Measurements from ENCODE around the gene ANKLE1.

ANKLE1 gene

GRCh38 chr19:17325133-17325532, 43.4 kb downstream of the ANKLE1 start:
- DNase-seq (ENCODE audit: extremely low read depth in 1 of 2, low read depth in 1 of 2): no peak

GRCh38 chr19:17325881-17326594, 44.3 kb downstream of the ANKLE1 start:
- DNase-seq (ENCODE audit: extremely low read depth in 1 of 2, low read depth in 1 of 2): no peak

GRCh38 chr19:17326595-17326966, 44.9 kb downstream of the ANKLE1 start:
- DNase-seq (ENCODE audit: extremely low read depth in 1 of 2, low read depth in 1 of 2): no peak

DNA sequence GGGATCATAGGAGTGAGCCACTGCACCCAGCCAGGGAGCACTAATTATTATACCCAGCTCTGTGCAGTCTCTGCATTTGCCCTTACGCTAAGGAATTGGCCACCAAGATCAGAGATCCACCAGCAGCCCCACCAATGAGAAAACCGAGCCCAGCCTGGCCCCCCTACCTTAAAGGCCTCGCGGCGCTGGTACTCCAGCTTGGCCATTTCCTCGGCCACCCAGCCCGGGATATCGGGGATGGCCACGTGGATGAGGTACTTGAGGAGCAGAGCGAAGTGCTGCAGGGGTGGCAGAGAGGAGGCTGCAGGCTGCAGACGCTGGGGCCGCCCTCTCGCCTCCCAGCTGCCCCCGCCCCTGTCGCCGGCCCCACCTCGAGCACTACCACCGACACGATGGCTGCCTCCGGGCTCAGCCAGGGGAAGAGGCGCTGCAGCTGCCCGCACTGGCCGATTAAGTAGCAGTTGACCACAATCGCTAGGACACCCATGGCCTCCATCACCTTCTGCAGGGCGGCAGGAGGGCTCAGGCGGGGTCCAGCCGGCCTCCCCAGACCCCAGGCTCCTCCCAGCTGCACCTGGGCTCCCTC, 45.5 kb downstream of the ANKLE1 start:
- no peak for DNase-seq (ENCODE audit: extremely low read depth in 1 of 2, low read depth in 1 of 2)

DNA sequence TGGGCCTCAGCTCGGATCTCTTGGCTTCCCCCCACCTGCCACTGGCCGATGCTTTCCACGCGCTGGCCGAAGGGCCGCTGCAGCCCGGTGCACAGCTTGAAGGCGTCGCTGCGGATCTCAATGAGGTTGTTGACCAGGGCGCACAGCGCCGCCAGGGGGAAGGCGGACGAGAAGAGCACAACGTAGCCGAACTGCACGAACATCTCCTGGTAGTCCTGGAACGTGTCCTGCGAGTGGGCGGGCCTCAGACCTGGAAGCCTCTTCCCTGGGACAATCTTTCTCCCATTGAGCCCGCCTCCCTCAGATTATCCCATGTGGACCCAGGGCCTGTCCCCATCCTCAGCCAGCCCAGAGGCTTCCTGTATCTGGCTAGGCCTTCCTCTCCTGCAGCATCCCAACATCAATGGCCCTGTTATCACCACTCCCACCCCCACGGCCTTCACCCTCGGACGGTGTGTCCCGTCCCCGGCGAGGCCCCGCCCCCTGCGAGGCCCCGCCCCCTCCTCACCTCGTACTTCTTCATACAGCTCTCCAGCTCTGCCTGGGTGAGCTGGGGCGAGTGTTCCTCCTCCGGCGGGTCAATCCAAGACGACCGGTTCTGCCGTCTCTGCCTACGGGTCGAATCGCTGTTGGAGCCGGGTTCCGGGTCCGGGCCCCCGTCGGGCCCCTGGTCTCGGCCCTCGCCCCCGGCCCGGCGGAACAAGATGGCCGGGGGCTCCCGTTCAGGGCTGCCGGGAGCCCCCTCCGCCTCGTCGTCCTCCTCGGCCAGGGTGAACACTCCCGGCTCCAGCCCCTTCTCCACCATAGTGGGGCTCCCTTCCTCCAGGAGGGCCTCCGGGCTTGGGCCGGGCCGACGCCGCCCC, 46.2 kb downstream of the ANKLE1 start:
- no peak for DNase-seq (ENCODE audit: extremely low read depth in 1 of 2, low read depth in 1 of 2)

GRCh38 chr19:17328517-17329365, 47.0 kb downstream of the ANKLE1 start:
- DNase-seq (ENCODE audit: extremely low read depth in 1 of 2, low read depth in 1 of 2): no peak

- DNase-seq (ENCODE audit: extremely low read depth in 1 of 2, low read depth in 1 of 2): no peak
These were observed 47.9 kb downstream of the ANKLE1 start for GRCh38 chr19:17329366-17330261.

DNA sequence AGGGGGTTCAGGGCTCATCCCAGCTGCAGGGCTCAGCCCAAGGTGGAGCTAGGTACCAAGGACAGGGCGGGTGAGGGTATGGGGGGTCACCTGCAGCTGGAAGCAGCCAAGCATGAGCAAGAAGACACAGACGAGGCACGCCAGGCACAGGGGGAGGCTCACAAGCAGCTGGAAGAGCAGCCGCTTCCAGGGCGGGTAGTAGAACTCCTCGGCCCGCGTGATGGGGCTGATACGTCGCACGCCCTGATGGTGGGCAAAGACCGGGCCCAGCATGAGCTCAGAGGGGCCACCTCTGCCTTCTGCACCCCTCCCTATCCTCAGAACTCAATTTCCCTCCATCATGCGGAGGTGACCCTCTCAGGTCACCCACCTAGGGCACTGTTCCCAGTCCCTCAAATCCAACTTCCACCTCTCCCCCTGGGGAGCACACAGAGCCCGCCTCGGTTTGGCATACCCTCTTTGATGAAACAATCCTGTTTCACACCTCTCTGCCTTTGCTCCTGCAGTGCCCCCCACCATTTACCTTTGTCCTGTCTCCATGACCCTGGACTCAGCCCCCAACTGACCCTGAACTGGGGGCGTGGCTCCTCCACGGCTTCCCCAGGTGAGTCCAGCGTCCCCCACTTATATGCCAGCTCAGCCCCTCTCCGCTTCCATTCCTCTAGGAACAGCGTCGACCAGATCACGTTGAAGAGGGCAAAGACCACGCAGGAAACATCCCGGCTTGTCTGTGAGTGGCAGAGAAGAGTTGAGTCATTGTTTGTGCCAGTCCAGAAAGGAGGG, 48.8 kb downstream of the ANKLE1 start:
- no peak for DNase-seq (ENCODE audit: extremely low read depth in 1 of 2, low read depth in 1 of 2)

DNA sequence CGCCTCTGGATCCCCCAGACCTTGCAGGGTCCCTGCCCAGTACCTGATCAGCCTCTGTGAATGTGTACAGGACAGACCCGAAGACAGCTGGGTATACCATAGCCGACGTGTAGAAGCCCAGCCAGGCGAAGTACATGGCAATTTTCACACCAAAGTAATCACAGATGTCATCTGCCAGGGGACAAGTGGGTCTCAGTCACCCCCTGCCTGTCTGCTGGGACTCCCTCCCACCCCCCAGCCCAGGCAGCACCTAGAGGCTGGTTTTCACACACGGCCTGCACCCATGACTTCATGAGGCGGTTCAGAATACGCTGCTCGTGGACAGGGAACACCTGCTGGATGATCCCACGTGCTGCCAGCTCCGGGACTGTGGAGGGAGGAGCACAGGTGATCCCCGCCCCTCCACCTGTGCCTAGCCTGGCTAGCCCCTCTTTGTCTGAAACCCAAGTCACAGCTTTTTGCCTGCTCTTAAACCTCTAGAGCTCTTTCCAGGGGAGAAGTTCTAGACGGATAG, 49.4 kb downstream of the ANKLE1 start:
- DNase-seq (ENCODE audit: extremely low read depth in 1 of 2, low read depth in 1 of 2): no peak

DNA sequence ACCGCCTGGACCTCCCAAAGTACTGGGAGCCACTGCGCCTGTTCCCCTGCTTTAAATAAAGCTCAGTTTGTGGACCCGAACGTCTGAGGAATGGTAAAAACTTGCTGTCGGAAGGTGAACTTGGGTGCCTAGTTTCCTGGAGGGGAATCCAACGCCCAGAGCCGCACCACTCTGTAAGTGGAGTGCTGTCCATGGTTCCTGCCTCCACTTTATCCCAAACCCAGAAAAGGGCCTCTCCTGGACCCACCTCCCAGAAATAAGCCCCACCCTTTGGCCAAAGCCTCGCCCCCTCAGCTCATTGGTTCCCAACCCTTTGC, 50.6 kb downstream of the ANKLE1 start:
- no peak for DNase-seq (ENCODE audit: extremely low read depth in 1 of 2, low read depth in 1 of 2)

DNA sequence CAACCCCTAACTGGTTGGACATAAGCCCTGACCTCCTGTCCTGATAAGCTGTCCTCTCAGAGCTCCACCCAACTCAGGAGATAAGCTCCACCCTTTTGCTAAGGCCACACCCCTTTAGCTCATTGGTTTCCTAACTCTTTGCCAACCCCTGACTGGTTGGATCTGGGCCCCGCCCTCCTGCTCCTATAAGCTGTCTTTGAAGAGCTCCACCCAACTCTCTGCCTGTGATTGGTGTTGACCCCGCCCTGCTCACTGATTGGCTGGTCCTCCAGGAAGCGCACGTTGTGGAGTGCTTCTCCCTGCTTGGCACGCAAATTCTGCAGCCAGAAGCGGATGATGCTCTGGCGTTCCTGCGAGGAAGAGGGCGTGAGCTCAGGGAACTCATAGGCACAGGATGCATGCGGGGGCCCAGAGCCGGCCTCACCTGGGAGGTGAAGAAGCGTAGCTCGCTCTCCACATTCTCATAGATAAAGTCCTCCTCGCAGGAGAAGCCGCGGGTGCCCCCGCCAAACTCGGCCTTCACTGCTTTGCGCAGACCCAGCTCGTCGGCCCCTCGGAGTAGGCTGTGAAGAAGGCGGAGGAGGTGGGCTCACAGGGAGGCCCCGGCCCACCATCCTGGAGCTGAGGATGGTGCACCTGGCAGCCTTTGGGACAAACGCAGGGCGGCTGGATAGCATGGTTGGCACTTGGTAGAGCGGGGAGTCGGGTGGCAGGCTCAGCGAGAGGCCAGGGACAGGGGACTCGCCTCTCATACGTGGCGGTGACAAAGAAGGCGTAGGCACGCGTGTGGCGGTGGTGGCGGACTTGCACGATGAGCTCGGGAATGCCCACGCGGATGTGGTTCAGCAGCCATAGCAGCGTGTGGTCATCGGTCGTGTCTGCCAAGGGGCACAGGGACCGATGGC, 51.2 kb downstream of the ANKLE1 start:
- DNase-seq (ENCODE audit: extremely low read depth in 1 of 2, low read depth in 1 of 2): peak in 1 of 2 donors; percentile 65

DNA sequence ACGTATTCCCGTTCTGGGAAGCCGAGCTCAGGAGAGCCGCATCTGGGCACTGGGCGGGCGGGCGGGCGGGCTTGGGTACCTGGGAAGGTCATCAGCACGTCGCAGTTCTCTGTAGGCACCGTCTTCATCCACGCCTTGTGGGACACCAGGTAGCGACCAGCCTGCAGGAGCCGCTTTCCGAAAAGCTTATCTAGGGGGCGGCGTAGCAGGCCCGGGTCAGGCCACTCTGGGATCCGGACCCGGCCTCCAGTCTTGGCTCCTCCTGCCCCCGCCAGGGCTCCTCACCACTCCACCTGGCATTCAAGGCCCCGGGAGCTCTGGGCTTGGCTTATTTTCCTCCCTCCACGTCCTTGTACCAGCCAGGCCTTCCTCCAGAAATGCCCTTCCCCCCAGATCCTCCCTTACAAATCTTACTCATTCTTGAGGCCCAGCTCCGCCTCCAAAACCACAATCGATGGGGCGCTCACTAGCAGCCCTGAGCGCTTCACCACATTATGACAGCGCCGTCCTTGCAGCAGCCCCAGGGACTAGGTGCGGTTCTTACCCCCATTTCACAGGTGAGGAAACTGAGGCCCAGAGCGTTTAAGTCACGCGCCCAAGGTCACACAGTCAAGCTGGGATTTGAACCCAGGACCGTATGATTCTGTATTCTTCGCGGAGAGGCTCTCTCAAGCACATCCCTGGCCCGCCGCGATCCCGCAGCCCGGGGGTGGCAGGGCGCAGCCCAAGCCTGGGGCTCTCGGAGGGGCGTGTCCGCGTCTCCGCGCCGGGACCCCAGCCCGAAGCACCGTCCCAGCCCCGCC, 52.1 kb downstream of the ANKLE1 start:
- peak in 1 of 2 donors; percentile 78 for DNase-seq (ENCODE audit: extremely low read depth in 1 of 2, low read depth in 1 of 2)

DNA sequence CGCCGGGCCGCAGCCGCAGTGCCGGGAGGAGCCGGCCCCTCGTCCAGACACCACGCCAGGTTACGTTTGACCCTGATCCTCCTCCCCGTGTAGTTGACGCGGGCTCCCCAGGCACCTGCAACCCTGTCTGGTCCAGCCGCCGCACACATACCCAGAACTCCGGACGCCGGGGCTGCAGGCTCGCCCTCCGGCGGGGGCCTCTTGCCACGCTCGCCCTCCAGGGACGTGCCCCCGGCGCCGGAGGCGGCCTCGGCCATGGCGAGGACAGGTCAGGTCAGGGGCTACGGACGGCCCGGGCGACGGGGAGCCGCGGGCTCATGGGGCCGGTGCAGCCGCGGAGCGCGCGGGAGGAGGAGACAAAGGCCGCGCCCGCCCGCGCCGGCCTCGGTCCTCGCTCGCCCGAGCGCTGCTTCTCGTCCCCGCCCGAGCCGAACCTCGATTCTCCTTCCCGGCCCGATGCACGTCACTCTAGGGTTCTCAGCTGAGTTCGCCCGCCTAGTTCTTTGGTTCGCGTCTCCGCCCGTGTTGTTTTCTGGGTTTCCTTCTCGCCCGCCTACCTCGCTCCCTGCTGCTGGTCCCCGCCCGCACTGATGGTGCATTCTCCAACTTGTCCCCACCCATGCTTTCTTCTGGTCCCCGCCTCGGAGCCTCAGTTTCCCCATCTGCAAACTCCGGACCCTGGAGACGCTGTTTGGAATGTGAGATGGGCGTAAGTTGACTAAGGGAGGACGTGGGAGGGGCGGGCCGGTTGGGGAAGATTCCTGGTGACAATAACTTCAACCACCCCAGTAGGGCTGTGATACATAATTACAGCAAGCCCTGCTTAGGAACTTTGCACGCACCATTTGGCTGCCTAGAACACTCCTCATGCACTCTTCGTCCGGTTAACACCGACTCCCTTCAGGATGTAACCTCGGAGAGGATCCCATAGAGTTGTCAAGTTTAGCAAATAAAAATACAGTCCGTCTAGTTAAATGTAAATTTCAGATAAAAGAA, 53.0 kb downstream of the ANKLE1 start, which contains the start of gene ANO8:
Gene ANO8 (minus strand): TSS at position 442 of the 996 bp plus-strand sequence. CDS start 185 bp downstream, at position 257.
- DNase-seq (ENCODE audit: extremely low read depth in 1 of 2, low read depth in 1 of 2): peak; percentile 87 to 94

DNA sequence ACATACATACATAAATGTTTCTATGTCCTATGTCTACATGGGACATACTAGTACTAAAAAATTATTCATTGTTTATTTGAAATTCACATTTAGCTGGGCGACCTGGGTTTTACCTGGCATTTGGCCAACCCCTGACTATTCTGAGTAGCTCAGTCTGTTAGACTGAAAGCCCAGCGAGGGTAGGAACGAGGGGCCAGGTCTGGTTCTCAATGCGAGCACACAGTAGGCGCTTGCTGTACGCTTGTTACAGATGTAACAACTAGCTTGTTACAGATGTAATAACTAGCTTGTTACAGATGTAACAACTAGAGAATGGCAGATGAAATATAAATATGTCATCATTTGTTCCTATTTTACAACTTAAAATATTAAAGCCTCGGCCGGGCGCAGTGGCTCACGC, 53.9 kb downstream of the ANKLE1 start:
- no peak for DNase-seq (ENCODE audit: extremely low read depth in 1 of 2, low read depth in 1 of 2)
